K562 (cell line): ENCODE data around the gene APOL3. TPM values are rescaled to one million over a fixed set of nuclear protein-coding genes. Genes with fewer than 3 reads are reported as not detected.

ENCODE experiments used
- CXXC5 ChIP-seq: fragments of 250-450 bp; sonication (Bioruptor Pico); IDR thresholded peaks from 2 replicates; pipeline ENCODE4 v1.8.0; 2022; ENCODE audit warnings: inconsistent platforms, mild to moderate bottlenecking, moderate library complexity
- HDAC1 ChIP-seq, 2 experiments: fragments of 450-650 bp; IDR thresholded peaks; 2 replicates each; pipeline ENCODE4 v1.6.1; 2016 to 2017; ENCODE audit warnings: inconsistent platforms in 1 of 2, mild to moderate bottlenecking in 1 of 2, moderate library complexity in 1 of 2
- IFI16 ChIP-seq: fragments of 250-450 bp; sonication (Bioruptor Pico); IDR thresholded peaks from 2 replicates; pipeline ENCODE4 v2.1.2; 2022; ENCODE audit warnings: mild to moderate bottlenecking, inconsistent platforms
- KLF13 ChIP-seq: fragments of 450-650 bp; IDR thresholded peaks from 2 replicates; pipeline ENCODE4 v1.6.1; 2016; ENCODE audit warnings: missing genetic modification characterization, low read depth, mild to moderate bottlenecking, missing compliant biosample characterization, moderate library complexity, borderline replicate concordance
- MED1 ChIP-seq: sonication (generic); formaldehyde crosslinking; IDR thresholded peaks from 2 replicates; pipeline ENCODE4 v1.8.1; 2023; ENCODE audit warnings: missing genetic modification reagents, borderline replicate concordance
- PCBP1 ChIP-seq: fragments of 200-400 bp; formaldehyde crosslinking; IDR thresholded peaks from 2 replicates; pipeline ENCODE4 v1.6.1; 2018; ENCODE audit warnings: mild to moderate bottlenecking, low read depth, low read length; ENCODE audit not compliant: poor library complexity, severe bottlenecking
- SIN3B ChIP-seq: fragments of 450-650 bp; IDR thresholded peaks from 2 replicates; pipeline ENCODE4 v1.6.1; 2017; ENCODE audit warnings: low read depth, mild to moderate bottlenecking, moderate library complexity
- SMARCE1 ChIP-seq: fragments of 450-650 bp; IDR thresholded peaks from 2 replicates; pipeline ENCODE4 v1.7.1; 2016; ENCODE audit warnings: mild to moderate bottlenecking
- SP2 ChIP-seq: IDR thresholded peaks from 2 replicates; pipeline ENCODE4 v1.6.1; 2011; ENCODE audit warnings: mild to moderate bottlenecking, low read depth, low read length, moderate library complexity; ENCODE audit not compliant: poor library complexity, severe bottlenecking; ENCODE audit errors: extremely low read depth
- SPI1 ChIP-seq: IDR thresholded peaks from 2 replicates; pipeline ENCODE4 v1.6.1; 2011; ENCODE audit warnings: low read depth, low read length, control low read depth, borderline replicate concordance
- SREBF1 ChIP-seq: fragments of 150-350 bp; IDR thresholded peaks from 2 replicates; pipeline ENCODE4 v1.6.1; 2014; ENCODE audit warnings: antibody characterized with exemption, low read depth, low read length, borderline replicate concordance
- TAF15 ChIP-seq: fragments of 200-400 bp; formaldehyde crosslinking; IDR thresholded peaks from 2 replicates; pipeline ENCODE4 v1.6.1; 2017; ENCODE audit warnings: mild to moderate bottlenecking, low read depth, low read length, moderate library complexity
- ZBTB1 ChIP-seq: sonication (generic); formaldehyde crosslinking; IDR thresholded peaks from 2 replicates; pipeline ENCODE4 v1.8.1; 2023; ENCODE audit warnings: missing genetic modification reagents, low read depth, mild to moderate bottlenecking, borderline replicate concordance
- ZC3H11A ChIP-seq: IDR thresholded peaks from 2 replicates; pipeline ENCODE4 v1.6.1; 2012; ENCODE audit warnings: low read depth, low read length, improper control_type of control experiment
- ZNF175 ChIP-seq: fragments of 200-800 bp; sonication (Bioruptor generic); IDR thresholded peaks from 2 replicates; pipeline ENCODE4 v1.6.1; 2016; ENCODE audit warnings: low read depth, mild to moderate bottlenecking, missing genetic modification characterization, missing compliant biosample characterization
- ZNF224 ChIP-seq: sonication (generic); formaldehyde crosslinking; IDR thresholded peaks from 2 replicates; pipeline ENCODE4 v1.8.0; 2022; ENCODE audit warnings: mild to moderate bottlenecking, missing genetic modification reagents
- polyA plus RNA-seq, 8 experiments: library from polyadenylated mRNA; depleted of rRNA in 4 of 8; stranded (reverse) in 5 of 8; unstranded in 3 of 8; fragments of >200 nt; fragmentation: Nextera tagmentation in 2 of 8; fragmentation: Illumina TruSeq in 1 of 8; extraction: Ambion mirVana in 2 of 8; extraction: Trizol in 1 of 8; gene quantifications; 2 replicates each; pipeline versions ENCODE4 v1.2.1 to v1.2.3, GENCODE V29; 2011 to 2014; ENCODE audit warnings: inconsistent platforms in 1 of 8, missing spikeins in 1 of 8
- total RNA-seq, 7 experiments: library from RNA; depleted of rRNA in 6 of 7; stranded (reverse); fragments of >200 nt in 6 of 7; fragmentation: Illumina TruSeq in 2 of 7; extraction: Trizol in 2 of 7; gene quantifications; 2 replicates each; pipeline versions ENCODE4 v1.2.1 to v1.2.3, GENCODE V29; 2011 to 2021; ENCODE audit warnings: low replicate concordance in 1 of 7
- TF ChIP-seq, protein P1 (sequence below), 2 experiments: IDR thresholded peaks; 2 replicates each; pipeline ENCODE4 v1.6.1; 2012; ENCODE audit warnings: improper control_type of control experiment in 2 of 2, low read depth in 2 of 2, low read length in 2 of 2, borderline replicate concordance in 1 of 2
- TF ChIP-seq, protein P2 (sequence below): fragments of 250-450 bp; sonication (Bioruptor Pico); IDR thresholded peaks from 2 replicates; pipeline ENCODE4 v1.5.0; 2020; ENCODE audit warnings: mild to moderate bottlenecking
- TF ChIP-seq, protein P3 (sequence below): fragments of 250-450 bp; sonication (Bioruptor Pico); IDR thresholded peaks from 2 replicates; pipeline ENCODE4 v1.4.0; 2020; ENCODE audit warnings: mild to moderate bottlenecking, moderate library complexity
- TF ChIP-seq, protein P4 (sequence below): sonication (generic); formaldehyde crosslinking; IDR thresholded peaks from 2 replicates; pipeline ENCODE4 v1.8.1; 2023; ENCODE audit warnings: mild to moderate bottlenecking, missing genetic modification reagents

Gene APOL3
- total and polyA plus RNA-seq, 9 of the 15 experiments (the other 6 are each of a cell fraction or from before 2014, with no cell fraction given), result 0.25 to 1.1 (median 0.56) TPM; not detected in 1

DNA sequence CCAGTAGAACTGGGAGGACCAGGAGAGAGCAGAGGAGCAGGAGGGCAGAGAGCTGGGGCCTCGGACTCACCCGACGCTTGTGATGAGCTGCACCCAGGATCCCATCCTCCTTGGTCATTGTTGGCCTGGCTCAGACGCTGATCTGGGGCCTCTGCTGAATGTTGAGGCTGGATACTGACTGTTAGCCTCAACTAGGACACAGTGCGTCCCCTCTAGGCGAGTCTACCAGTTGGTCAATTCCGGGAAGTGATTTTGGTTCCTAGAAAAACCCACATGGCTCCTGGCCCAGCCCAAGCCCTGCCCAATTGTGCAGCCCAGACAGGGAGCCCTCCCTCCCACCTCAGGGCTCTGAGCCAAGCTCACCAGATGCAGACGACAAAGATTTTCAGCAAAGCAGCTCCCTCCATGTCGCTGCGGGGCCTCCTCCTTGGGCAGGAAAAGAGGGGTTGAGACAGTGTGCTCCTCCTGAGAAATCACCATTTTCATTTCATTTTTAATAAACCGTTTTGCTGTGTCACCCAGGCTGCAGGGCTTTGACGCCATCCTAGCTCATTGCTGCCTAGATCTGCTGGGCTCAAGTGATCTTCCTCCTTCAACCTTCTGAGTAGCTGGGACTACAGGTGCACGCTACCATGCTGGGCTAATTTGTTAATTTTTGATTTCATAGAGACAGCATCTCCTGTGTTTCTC is 41.2 kb upstream of the APOL3 start, which contains the start of gene APOL4 (continued):
- TF ChIP-seq, protein P1, sequence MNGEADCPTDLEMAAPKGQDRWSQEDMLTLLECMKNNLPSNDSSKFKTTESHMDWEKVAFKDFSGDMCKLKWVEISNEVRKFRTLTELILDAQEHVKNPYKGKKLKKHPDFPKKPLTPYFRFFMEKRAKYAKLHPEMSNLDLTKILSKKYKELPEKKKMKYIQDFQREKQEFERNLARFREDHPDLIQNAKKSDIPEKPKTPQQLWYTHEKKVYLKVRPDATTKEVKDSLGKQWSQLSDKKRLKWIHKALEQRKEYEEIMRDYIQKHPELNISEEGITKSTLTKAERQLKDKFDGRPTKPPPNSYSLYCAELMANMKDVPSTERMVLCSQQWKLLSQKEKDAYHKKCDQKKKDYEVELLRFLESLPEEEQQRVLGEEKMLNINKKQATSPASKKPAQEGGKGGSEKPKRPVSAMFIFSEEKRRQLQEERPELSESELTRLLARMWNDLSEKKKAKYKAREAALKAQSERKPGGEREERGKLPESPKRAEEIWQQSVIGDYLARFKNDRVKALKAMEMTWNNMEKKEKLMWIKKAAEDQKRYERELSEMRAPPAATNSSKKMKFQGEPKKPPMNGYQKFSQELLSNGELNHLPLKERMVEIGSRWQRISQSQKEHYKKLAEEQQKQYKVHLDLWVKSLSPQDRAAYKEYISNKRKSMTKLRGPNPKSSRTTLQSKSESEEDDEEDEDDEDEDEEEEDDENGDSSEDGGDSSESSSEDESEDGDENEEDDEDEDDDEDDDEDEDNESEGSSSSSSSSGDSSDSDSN (IDR thresholded peaks at IDR 0.05; ENCODE audit: borderline replicate concordance in 1 of 2, low read depth in 2 of 2, low read length in 2 of 2), result no peak
- TF ChIP-seq ZBTB1 (CRISPR knock-in tag) (no peak), KLF13 (no peak), SPI1 (no peak), SREBF1 (no peak), ZNF224 (CRISPR knock-in tag) (no peak), PCBP1 (no peak), ZNF175 (CRISPR knock-in tag) (no peak), SMARCE1 (no peak), ZC3H11A (no peak), MED1 (CRISPR knock-in tag) (no peak), SIN3B (no peak), SP2 (no peak), IFI16 (no peak), CXXC5 (CRISPR knock-in tag) (peak; percentile 57; the same call in 1 of the 2 replicates), HDAC1 (IDR thresholded peaks at IDR 0.05) (peak in 1 of 2 experiments; percentile 49; a peak in 2 of 4 replicates), TAF15 (no peak)
- TF ChIP-seq, protein P2, sequence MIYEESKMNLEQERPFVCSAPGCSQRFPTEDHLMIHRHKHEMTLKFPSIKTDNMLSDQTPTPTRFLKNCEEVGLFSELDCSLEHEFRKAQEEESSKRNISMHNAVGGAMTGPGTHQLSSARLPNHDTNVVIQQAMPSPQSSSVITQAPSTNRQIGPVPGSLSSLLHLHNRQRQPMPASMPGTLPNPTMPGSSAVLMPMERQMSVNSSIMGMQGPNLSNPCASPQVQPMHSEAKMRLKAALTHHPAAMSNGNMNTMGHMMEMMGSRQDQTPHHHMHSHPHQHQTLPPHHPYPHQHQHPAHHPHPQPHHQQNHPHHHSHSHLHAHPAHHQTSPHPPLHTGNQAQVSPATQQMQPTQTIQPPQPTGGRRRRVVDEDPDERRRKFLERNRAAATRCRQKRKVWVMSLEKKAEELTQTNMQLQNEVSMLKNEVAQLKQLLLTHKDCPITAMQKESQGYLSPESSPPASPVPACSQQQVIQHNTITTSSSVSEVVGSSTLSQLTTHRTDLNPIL (CRISPR knock-in tag), result no peak
- TF ChIP-seq, protein P3, sequence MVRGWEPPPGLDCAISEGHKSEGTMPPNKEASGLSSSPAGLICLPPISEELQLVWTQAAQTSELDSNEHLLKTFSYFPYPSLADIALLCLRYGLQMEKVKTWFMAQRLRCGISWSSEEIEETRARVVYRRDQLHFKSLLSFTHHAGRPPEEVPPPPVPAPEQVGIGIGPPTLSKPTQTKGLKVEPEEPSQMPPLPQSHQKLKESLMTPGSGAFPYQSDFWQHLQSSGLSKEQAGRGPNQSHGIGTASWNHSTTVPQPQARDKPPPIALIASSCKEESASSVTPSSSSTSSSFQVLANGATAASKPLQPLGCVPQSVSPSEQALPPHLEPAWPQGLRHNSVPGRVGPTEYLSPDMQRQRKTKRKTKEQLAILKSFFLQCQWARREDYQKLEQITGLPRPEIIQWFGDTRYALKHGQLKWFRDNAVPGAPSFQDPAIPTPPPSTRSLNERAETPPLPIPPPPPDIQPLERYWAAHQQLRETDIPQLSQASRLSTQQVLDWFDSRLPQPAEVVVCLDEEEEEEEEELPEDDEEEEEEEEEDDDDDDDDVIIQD (CRISPR knock-in tag), result no peak
- TF ChIP-seq, protein P4, sequence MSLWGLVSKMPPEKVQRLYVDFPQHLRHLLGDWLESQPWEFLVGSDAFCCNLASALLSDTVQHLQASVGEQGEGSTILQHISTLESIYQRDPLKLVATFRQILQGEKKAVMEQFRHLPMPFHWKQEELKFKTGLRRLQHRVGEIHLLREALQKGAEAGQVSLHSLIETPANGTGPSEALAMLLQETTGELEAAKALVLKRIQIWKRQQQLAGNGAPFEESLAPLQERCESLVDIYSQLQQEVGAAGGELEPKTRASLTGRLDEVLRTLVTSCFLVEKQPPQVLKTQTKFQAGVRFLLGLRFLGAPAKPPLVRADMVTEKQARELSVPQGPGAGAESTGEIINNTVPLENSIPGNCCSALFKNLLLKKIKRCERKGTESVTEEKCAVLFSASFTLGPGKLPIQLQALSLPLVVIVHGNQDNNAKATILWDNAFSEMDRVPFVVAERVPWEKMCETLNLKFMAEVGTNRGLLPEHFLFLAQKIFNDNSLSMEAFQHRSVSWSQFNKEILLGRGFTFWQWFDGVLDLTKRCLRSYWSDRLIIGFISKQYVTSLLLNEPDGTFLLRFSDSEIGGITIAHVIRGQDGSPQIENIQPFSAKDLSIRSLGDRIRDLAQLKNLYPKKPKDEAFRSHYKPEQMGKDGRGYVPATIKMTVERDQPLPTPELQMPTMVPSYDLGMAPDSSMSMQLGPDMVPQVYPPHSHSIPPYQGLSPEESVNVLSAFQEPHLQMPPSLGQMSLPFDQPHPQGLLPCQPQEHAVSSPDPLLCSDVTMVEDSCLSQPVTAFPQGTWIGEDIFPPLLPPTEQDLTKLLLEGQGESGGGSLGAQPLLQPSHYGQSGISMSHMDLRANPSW (CRISPR knock-in tag), result no peak
